SU-DHL-6 (cell line): Measurements from ENCODE around the gene IRF2.
"Not testable (repeated sequence)": the region's sequence is repeated elsewhere in the genome, so short reads cannot be mapped to it uniquely, and the experiment has no call there.

Source experiments
- H2AFZ ChIP-seq: fragments of 200-600 bp; sonication (generic); 2 replicates; pipeline ENCODE4 v1.6.1; 2014; ENCODE audit warnings: low read depth, mild to moderate bottlenecking, moderate library complexity, mixed read lengths, antibody characterized with exemption, low read length; ENCODE audit not compliant: severe bottlenecking
- H3F3A ChIP-seq: fragments of 200-600 bp; shearing (Covaris generic); 2 replicates; pipeline ENCODE4 v1.6.0; 2016; ENCODE audit warnings: antibody characterized with exemption, mild to moderate bottlenecking; ENCODE audit not compliant: insufficient read depth
- H3K27ac ChIP-seq: fragments of 200-600 bp; sonication (generic); 2 replicates; pipeline ENCODE4 v1.5.1; 2016; ENCODE audit warnings: low read depth, mild to moderate bottlenecking, low read length, moderate library complexity, mixed read lengths
- H3K27me3 ChIP-seq: fragments of 200-600 bp; sonication (generic), shearing (Covaris generic); 2 replicates; pipeline ENCODE4 v1.6.0; 2014; ENCODE audit warnings: mild to moderate bottlenecking, low read length
- H3K36me3 ChIP-seq: fragments of 200-600 bp; sonication (generic); 2 replicates; pipeline ENCODE4 v1.6.1; 2014; ENCODE audit warnings: mild to moderate bottlenecking, low read length, mixed read lengths
- H3K4me2 ChIP-seq: fragments of 300-600, 200-600 bp; shearing (Covaris generic), sonication (generic); 2 replicates; pipeline ENCODE4 v1.6.0; 2014; ENCODE audit warnings: low read length, low read depth, mild to moderate bottlenecking; ENCODE audit not compliant: poor library complexity, severe bottlenecking
- H3K4me3 ChIP-seq: fragments of 200-600 bp; sonication (generic); 2 replicates; pipeline ENCODE4 v1.5.1; 2014; ENCODE audit warnings: antibody characterized with exemption, low read length, mild to moderate bottlenecking, mixed read lengths; ENCODE audit not compliant: insufficient read depth, poor library complexity, severe bottlenecking
- H3K79me2 ChIP-seq: fragments of 200-600 bp; sonication (generic); 2 replicates; pipeline ENCODE4 v1.6.1; 2014; ENCODE audit warnings: mild to moderate bottlenecking, low read length, moderate library complexity; ENCODE audit not compliant: insufficient read depth
- H3K9ac ChIP-seq: fragments of 200-600 bp; sonication (generic); 2 replicates; pipeline ENCODE4 v1.7.0; 2014; ENCODE audit warnings: mild to moderate bottlenecking, low read length
- H3K9me2 ChIP-seq: fragments of 200-600 bp; sonication (generic); replicated peaks from 2 replicates; pipeline ENCODE4 v1.6.1; 2014; ENCODE audit warnings: low read length; ENCODE audit not compliant: insufficient read depth
- H3K9me3 ChIP-seq: fragments of 200-600 bp; sonication (generic); 2 replicates; pipeline ENCODE4 v1.6.1; 2014; ENCODE audit warnings: low read length, mixed read lengths; ENCODE audit not compliant: insufficient read depth
- H4K20me1 ChIP-seq: fragments of 200-600 bp; sonication (generic); 2 replicates; pipeline ENCODE4 v1.6.1; 2014; ENCODE audit warnings: low read depth, mild to moderate bottlenecking, antibody characterized with exemption, low read length, moderate library complexity, mixed read lengths
- CTCF ChIP-seq: fragments of 200-600 bp; sonication (generic); IDR thresholded peaks from one replicate; pipeline ENCODE4 v1.5.1; 2017; ENCODE audit warnings: antibody characterized with exemption, mild to moderate bottlenecking, low read length, moderate library complexity; ENCODE audit not compliant: insufficient read depth, poor library complexity, severe bottlenecking
- EZH2phosphoT487 ChIP-seq: fragments of 200-600 bp; sonication (generic), shearing (Covaris generic); conservative IDR thresholded peaks from 2 replicates; pipeline ENCODE4 v1.6.1; 2018; ENCODE audit warnings: mild to moderate bottlenecking, antibody characterized with exemption, low read length, moderate library complexity, mixed read lengths

IRF2 gene

GRCh38 chr4:184383497-184384055 lies 90.8 kb downstream of the IRF2 start:
- Histone ChIP-seq H3K9me2 (no peaks in the 10 kb centered on the region), H3K79me2 (no peaks in the 10 kb centered on the region), H3K9ac (no peak overlapping the region), H4K20me1 (no peaks in the 10 kb centered on the region), H3K4me2 (peak overlapping the region; percentile 56), H3K4me3 (peak overlapping the region; percentile 14), H3K27me3 (no peaks in the 10 kb centered on the region), H3K36me3 (no peaks in the 10 kb centered on the region), H3K27ac (no peak overlapping the region), H3F3A (0 out of 2 replicates have a peak, but pooled peaks cover 3% of the 10 kb centered on the region), H3K9me3 (no peaks in the 10 kb centered on the region), H2AFZ (no peak overlapping the region)
- no peak for TF ChIP-seq EZH2phosphoT487
- TF ChIP-seq CTCF: no peak

GRCh38 chr4:184382189-184382846 lies 92.0 kb downstream of the IRF2 start:
- Histone ChIP-seq H3K9me3 (no peaks in the 10 kb centered on the region), H3K9me2 (no peaks in the 10 kb centered on the region), H3K27me3 (no peaks in the 10 kb centered on the region), H3K9ac (no peak overlapping the region), H2AFZ (no peak overlapping the region), H3K4me2 (peak overlapping the region; percentile 11), H3K36me3 (no peaks in the 10 kb centered on the region), H3K27ac (no peak overlapping the region), H3K4me3 (no peak overlapping the region), H4K20me1 (no peaks in the 10 kb centered on the region), H3F3A (no peaks in the 10 kb centered on the region), H3K79me2 (no peaks in the 10 kb centered on the region)
- TF ChIP-seq EZH2phosphoT487 (no peak), CTCF (no peak)

- Histone ChIP-seq H3K27me3 (no peaks in the 10 kb centered on the region), H4K20me1 (no peaks in the 10 kb centered on the region), H3K79me2 (no peaks in the 10 kb centered on the region), H3K9ac (no peak overlapping the region), H3K4me2 (no peak overlapping the region), H3F3A (no peaks in the 10 kb centered on the region), H3K27ac (no peak overlapping the region), H3K4me3 (no peak overlapping the region), H3K9me3 (no peaks in the 10 kb centered on the region), H2AFZ (no peak overlapping the region), H3K9me2 (no peaks in the 10 kb centered on the region), H3K36me3 (no peaks in the 10 kb centered on the region)
- TF ChIP-seq CTCF (no peak), EZH2phosphoT487 (no peak)
Observed at GRCh38 chr4:184380707-184381106, 93.6 kb downstream of the IRF2 start.

GRCh38 chr4:184380214-184380613 lies 94.1 kb downstream of the IRF2 start:
- not testable (repeated sequence) for H3K9me3 ChIP-seq, H2AFZ ChIP-seq, H3K36me3 ChIP-seq, H3K4me3 ChIP-seq, H4K20me1 ChIP-seq, H3K9me2 ChIP-seq, H3K4me2 ChIP-seq, H3K9ac ChIP-seq, H3K27me3 ChIP-seq, H3K27ac ChIP-seq, H3K79me2 ChIP-seq, H3F3A ChIP-seq
